Left renal cortex interstitium (tissue), 4 donors: ENCODE measurements around the gene RNF34. TPM values are rescaled to one million over a fixed set of nuclear protein-coding genes. Genes with fewer than 3 reads are reported as not detected.

ENCODE experiments used
- DNase-seq, 4 donors: peaks; one replicate each; pipeline ENCODE4 v3.0.0-alpha.2; 2013; ENCODE audit warnings: low read depth in 4 of 4, low spot score in 2 of 4, missing footprints in 1 of 4
- polyA plus RNA-seq, 4 donors: library from polyadenylated mRNA; unstranded; fragments of 120-200 nt; gene quantifications; one replicate each; pipeline ENCODE4 v1.2.1, GENCODE V29; 2013; ENCODE audit not compliant: insufficient read length in 4 of 4

The RNF34 gene
- polyA plus RNA-seq, 4 donors: 39.5 to 50.4 (median 45.7) TPM

GRCh38 chr12:121461048-121461447, 61.1 kb downstream of the RNF34 start:
- no peak for DNase-seq

- DNase-seq: no peak
These were observed 64.4 kb downstream of the RNF34 start for GRCh38 chr12:121464331-121464730.

GRCh38 chr12:121465921-121466793, 66.2 kb downstream of the RNF34 start:
- DNase-seq: no peak

GRCh38 chr12:121466794-121467637, 67.1 kb downstream of the RNF34 start:
- peak in 3 of 4 donors; percentile 70 to 86 (median 75) for DNase-seq

GRCh38 chr12:121467638-121468498, 68.0 kb downstream of the RNF34 start:
- no peak for DNase-seq

GRCh38 chr12:121468499-121468801, 68.5 kb downstream of the RNF34 start:
- no peak for DNase-seq

GRCh38 chr12:121470751-121471150, 70.8 kb downstream of the RNF34 start:
- DNase-seq: no peak

- DNase-seq: no peak
These were observed 72.4 kb downstream of the RNF34 start for GRCh38 chr12:121472150-121472905.

Other genes with a start within 250 kb of the RNF34 start
- 10 to 100 TPM; 30.2 to 38.3 (median 34.4) TPM for gene P2RX4, start 190.0 kb upstream of the RNF34 start, polyA plus RNA-seq
- gene CAMKK2, start 103.4 kb upstream of the RNF34 start, polyA plus RNA-seq: 10 to 100 TPM; 33.7 to 39.9 (median 34.8) TPM
- gene ANAPC5, start 47.7 kb upstream of the RNF34 start, polyA plus RNA-seq: 100 to 1,000 TPM; 116 to 209 (median 162) TPM
- 10 to 100 TPM; 64.1 to 88.8 (median 73.2) TPM for gene KDM2B, start 180.9 kb downstream of the RNF34 start, polyA plus RNA-seq
- gene ORAI1, start 226.4 kb downstream of the RNF34 start, polyA plus RNA-seq: 10 to 100 TPM; 10.8 to 18.2 (median 14.6) TPM